NCI-H748 (cell line): ENCODE data around the gene PSMD10.

ENCODE experiments used
- DNase-seq: peaks from one replicate; lab custom pipeline; 2025; ENCODE audit not compliant: unreplicated experiment; lab: John Stamatoyannopoulos, UW

The PSMD10 gene

GRCh38 chrX:108081110-108081509 is 10.2 kb downstream of the PSMD10 start:
- DNase-seq, result no peak

- no peak for DNase-seq
These were observed 18.6 kb downstream of the PSMD10 start for GRCh38 chrX:108072746-108073145.

GRCh38 chrX:108071578-108071977 is 19.8 kb downstream of the PSMD10 start:
- DNase-seq, result no peak

GRCh38 chrX:108070891-108071290 is 20.5 kb downstream of the PSMD10 start:
- no peak for DNase-seq

GRCh38 chrX:108068121-108068520 is 23.2 kb downstream of the PSMD10 start:
- no peak for DNase-seq

- DNase-seq, result no peak
These were observed 26.7 kb downstream of the PSMD10 start for GRCh38 chrX:108064613-108065012.

- DNase-seq, result no peak
These were observed 27.3 kb downstream of the PSMD10 start for GRCh38 chrX:108064001-108064400.

- no peak for DNase-seq
These were observed 31.5 kb downstream of the PSMD10 start for GRCh38 chrX:108059801-108060200.

- no peak for DNase-seq
These were observed 35.8 kb downstream of the PSMD10 start for GRCh38 chrX:108055546-108055945.

GRCh38 chrX:108053218-108053617 is 38.1 kb downstream of the PSMD10 start:
- no peak for DNase-seq

- DNase-seq, result no peak
These were observed 41.7 kb downstream of the PSMD10 start for GRCh38 chrX:108049649-108050048.

GRCh38 chrX:108044554-108045256 is 46.6 kb downstream of the PSMD10 start, which contains the start of gene VSIG1:
VSIG1 (plus strand) TSS chrX:108045065; CDS start chrX:108045131, 66 bp downstream.
- no peak for DNase-seq

GRCh38 chrX:108036298-108036973 is 54.9 kb downstream of the PSMD10 start:
- peak; percentile 24 for DNase-seq

GRCh38 chrX:108034725-108035124 is 56.6 kb downstream of the PSMD10 start:
- DNase-seq, result no peak
